ENCODE data around the gene ZNF518B.

ZNF518B gene

GRCh38 chr4:10457255-10457801 is at the start of gene ZNF518B:
Gene ZNF518B (minus strand): TSS chr4:10457426. CDS start chr4:10446328, 11,098 bp downstream.
- no peak for DNase-seq

GRCh38 chr4:10506077-10506476 is 48.9 kb upstream of the ZNF518B start:
- DNase-seq, result no peak

GRCh38 chr4:10504570-10505179 is 47.4 kb upstream of the ZNF518B start:
- DNase-seq, result no peak

GRCh38 chr4:10502717-10503116 is 45.5 kb upstream of the ZNF518B start:
- DNase-seq, result no peak

- no peak for DNase-seq
These were observed 43.5 kb upstream of the ZNF518B start for GRCh38 chr4:10500776-10501175.

- DNase-seq, result no peak
These were observed 39.0 kb upstream of the ZNF518B start for GRCh38 chr4:10496200-10496599.

GRCh38 chr4:10495651-10496050 is 38.4 kb upstream of the ZNF518B start:
- no peak for DNase-seq

- DNase-seq, result no peak
These were observed 35.2 kb upstream of the ZNF518B start for GRCh38 chr4:10492464-10492863.

GRCh38 chr4:10491401-10491800 is 34.2 kb upstream of the ZNF518B start:
- no peak for DNase-seq

GRCh38 chr4:10490996-10491395 is 33.8 kb upstream of the ZNF518B start:
- DNase-seq, result no peak

GRCh38 chr4:10482913-10483312 is 25.7 kb upstream of the ZNF518B start:
- no peak for DNase-seq

GRCh38 chr4:10480616-10481015 is 23.4 kb upstream of the ZNF518B start:
- no peak for DNase-seq

- no peak for DNase-seq
These were observed 21.4 kb upstream of the ZNF518B start for GRCh38 chr4:10478621-10479020.

- no peak for DNase-seq
These were observed 13.3 kb upstream of the ZNF518B start for GRCh38 chr4:10470505-10470904.

- no peak for DNase-seq
These were observed 8.9 kb upstream of the ZNF518B start for GRCh38 chr4:10466161-10466560.

- DNase-seq, result no peak
These were observed 5.7 kb upstream of the ZNF518B start for GRCh38 chr4:10462876-10463275.

GRCh38 chr4:10461850-10462400 is 4.7 kb upstream of the ZNF518B start:
- DNase-seq, result no peak

GRCh38 chr4:10461091-10461849 is 4.0 kb upstream of the ZNF518B start:
- DNase-seq, result no peak

GRCh38 chr4:10460313-10461047 is 3.3 kb upstream of the ZNF518B start:
- DNase-seq, result no peak

GRCh38 chr4:10459305-10459704 is 2.1 kb upstream of the ZNF518B start:
- no peak for DNase-seq

- no peak for DNase-seq
These were observed 951 bp upstream of the ZNF518B start for GRCh38 chr4:10458177-10458576.

- DNase-seq, result no peak
These were observed 501 bp downstream of the ZNF518B start for GRCh38 chr4:10456595-10457254.

GRCh38 chr4:10456260-10456594 is 999 bp downstream of the ZNF518B start:
- no peak for DNase-seq
